HEK293 (cell line): ENCODE data around the gene CCDC27.
A peak's percentile ranks its signal among the peaks of the same experiment; 100 is the strongest.

ENCODE experiments used
- CTCF ChIA-PET: fragments of 350-600 bp; formaldehyde crosslinking; extraction: SDS; loops from one replicate; lab custom pipeline; 2021; ENCODE audit warnings: antibody characterized with exemption; lab: Yijun Ruan, JAX
- POLR2A ChIA-PET: fragments of 300-600 bp; formaldehyde crosslinking; extraction: SDS; loops from one replicate; lab custom pipeline; 2020; ENCODE audit warnings: antibody characterized with exemption, inconsistent platforms; lab: Yijun Ruan, JAX
- H3K27ac ChIP-seq: fragments of 200-500 bp; sonication (Bioruptor generic); 2 replicates; pipeline ENCODE4 v1.5.1; 2014; ENCODE audit warnings: low read depth, low read length, control low read depth, inconsistent platforms; ENCODE audit errors: extremely low read depth
- H3K36me3 ChIP-seq, 2 experiments: fragments of 200-500 bp in 1 of 2; sonication (Bioruptor generic) in 1 of 2; 1 replicate in 1 of 2; 2 replicates in 1 of 2; pipeline ENCODE4 v1.5.1; 2014 to 2017; ENCODE audit warnings: inconsistent platforms in 2 of 2, low read length in 2 of 2; ENCODE audit not compliant: control insufficient read depth in 2 of 2, insufficient read depth in 1 of 2
- H3K4me1 ChIP-seq: fragments of 200-500 bp; sonication (Bioruptor generic); 2 replicates; pipeline ENCODE4 v1.5.1; 2014; ENCODE audit warnings: mild to moderate bottlenecking, low read length, inconsistent platforms; ENCODE audit not compliant: control insufficient read depth, insufficient read depth
- H3K4me3 ChIP-seq: 2 replicates; pipeline ENCODE4 v1.5.1; 2011; ENCODE audit warnings: low read depth, mild to moderate bottlenecking, control low read depth, low read length, moderate library complexity
- H3K9me3 ChIP-seq: fragments of 200-500 bp; sonication (Bioruptor generic); 2 replicates; pipeline ENCODE4 v1.5.1; 2014; ENCODE audit warnings: low read depth, low read length, inconsistent platforms; ENCODE audit not compliant: control insufficient read depth, insufficient read depth
- BCL11B ChIP-seq: fragments of 450-650 bp; formaldehyde crosslinking; IDR thresholded peaks from 2 replicates; pipeline ENCODE4 v1.5.1; 2016; ENCODE audit warnings: low read depth, missing biosample characterization, missing genetic modification characterization
- GLIS1 ChIP-seq: fragments of 450-650 bp; formaldehyde crosslinking; IDR thresholded peaks from 2 replicates; pipeline ENCODE4 v1.5.1; 2016; ENCODE audit warnings: missing biosample characterization, missing genetic modification characterization
- KLF8 ChIP-seq: fragments of 450-650 bp; formaldehyde crosslinking; IDR thresholded peaks from 2 replicates; pipeline ENCODE4 v1.5.1; 2016; ENCODE audit warnings: missing biosample characterization, missing genetic modification characterization
- KLF9 ChIP-seq: fragments of 450-650 bp; formaldehyde crosslinking; IDR thresholded peaks from 2 replicates; pipeline ENCODE4 v1.5.1; 2016; ENCODE audit warnings: missing biosample characterization, missing genetic modification characterization, low read depth
- MEIS1 ChIP-seq: sonication (generic); formaldehyde crosslinking; IDR thresholded peaks from 2 replicates; pipeline ENCODE4 v1.8.1; 2022; ENCODE audit warnings: missing genetic modification reagents, mild to moderate bottlenecking, borderline replicate concordance
- MZF1 ChIP-seq: fragments of 450-650 bp; formaldehyde crosslinking; IDR thresholded peaks from 2 replicates; pipeline ENCODE4 v1.5.1; 2017; ENCODE audit warnings: missing biosample characterization, missing genetic modification characterization, borderline replicate concordance
- SP2 ChIP-seq: fragments of 450-650 bp; formaldehyde crosslinking; IDR thresholded peaks from 2 replicates; pipeline ENCODE4 v1.5.1; 2016; ENCODE audit warnings: missing biosample characterization, missing genetic modification characterization
- YY2 ChIP-seq: fragments of 450-650 bp; formaldehyde crosslinking; IDR thresholded peaks from 2 replicates; pipeline ENCODE4 v1.5.1; 2016; ENCODE audit warnings: missing biosample characterization, missing genetic modification characterization
- ZBTB10 ChIP-seq: fragments of 450-650 bp; formaldehyde crosslinking; IDR thresholded peaks from 2 replicates; pipeline ENCODE4 v1.5.1; 2016; ENCODE audit warnings: missing biosample characterization, missing genetic modification characterization
- ZBTB21 ChIP-seq: fragments of 450-650 bp; formaldehyde crosslinking; IDR thresholded peaks from 2 replicates; pipeline ENCODE4 v1.5.1; 2017; ENCODE audit warnings: missing biosample characterization, missing genetic modification characterization
- ZBTB48 ChIP-seq: fragments of 450-650 bp; formaldehyde crosslinking; IDR thresholded peaks from 2 replicates; pipeline ENCODE4 v1.5.1; 2016; ENCODE audit warnings: missing biosample characterization, missing genetic modification characterization
- ZNF266 ChIP-seq: fragments of 450-650 bp; formaldehyde crosslinking; IDR thresholded peaks from 2 replicates; pipeline ENCODE4 v1.5.1; 2016; ENCODE audit warnings: missing biosample characterization, missing genetic modification characterization, low read depth
- ZNF335 ChIP-seq: fragments of 450-650 bp; formaldehyde crosslinking; conservative IDR thresholded peaks from 2 replicates; pipeline ENCODE4 v1.5.1; 2016; ENCODE audit warnings: missing biosample characterization, missing genetic modification characterization
- ZNF350 ChIP-seq: fragments of 450-650 bp; formaldehyde crosslinking; IDR thresholded peaks from 2 replicates; pipeline ENCODE4 v1.5.0; 2017; ENCODE audit warnings: missing biosample characterization, mild to moderate bottlenecking, missing genetic modification characterization
- ZNF404 ChIP-seq: fragments of 450-650 bp; formaldehyde crosslinking; IDR thresholded peaks from 2 replicates; pipeline ENCODE4 v1.5.1; 2017; ENCODE audit warnings: missing biosample characterization, missing genetic modification characterization
- ZNF426 ChIP-seq: fragments of 450-650 bp; formaldehyde crosslinking; IDR thresholded peaks from 2 replicates; pipeline ENCODE4 v1.5.1; 2017; ENCODE audit warnings: missing biosample characterization, missing genetic modification characterization, mild to moderate bottlenecking, inconsistent platforms, moderate library complexity
- ZNF585B ChIP-seq: fragments of 450-650 bp; formaldehyde crosslinking; IDR thresholded peaks from 2 replicates; pipeline ENCODE4 v1.5.1; 2016; ENCODE audit warnings: missing biosample characterization, missing genetic modification characterization
- ZNF624 ChIP-seq: fragments of 450-650 bp; formaldehyde crosslinking; IDR thresholded peaks from 2 replicates; pipeline ENCODE4 v1.5.1; 2017; ENCODE audit warnings: missing biosample characterization, missing genetic modification characterization
- ZNF660 ChIP-seq: fragments of 450-650 bp; IDR thresholded peaks from 2 replicates; pipeline ENCODE4 v1.5.1; 2018; ENCODE audit warnings: missing biosample characterization, mild to moderate bottlenecking, missing genetic modification characterization
- ZNF76 ChIP-seq: fragments of 450-650 bp; formaldehyde crosslinking; IDR thresholded peaks from 2 replicates; pipeline ENCODE4; 2016; ENCODE audit warnings: low read depth, missing biosample characterization, missing genetic modification characterization, borderline replicate concordance
- ZNF776 ChIP-seq: fragments of 450-650 bp; formaldehyde crosslinking; IDR thresholded peaks from 2 replicates; pipeline ENCODE4 v1.5.0; 2017; ENCODE audit warnings: missing biosample characterization, missing genetic modification characterization, borderline replicate concordance
- TF ChIP-seq, protein P1 (sequence below): fragments of 450-650 bp; formaldehyde crosslinking; IDR thresholded peaks from 2 replicates; pipeline ENCODE4 v1.5.1; 2016; ENCODE audit warnings: missing biosample characterization, missing genetic modification characterization
- TF ChIP-seq, protein P2 (sequence below): fragments of 450-650 bp; formaldehyde crosslinking; IDR thresholded peaks from 2 replicates; pipeline ENCODE4 v1.5.1; 2016; ENCODE audit warnings: missing biosample characterization, missing genetic modification characterization
- TF ChIP-seq, protein P3 (sequence below): fragments of 450-650 bp; formaldehyde crosslinking; IDR thresholded peaks from 2 replicates; pipeline ENCODE4 v1.5.1; 2017; ENCODE audit warnings: missing biosample characterization, missing genetic modification characterization

CCDC27 gene

GRCh38 chr1:3729594-3730542 is 22.4 kb upstream of the CCDC27 start (continued):
- TF ChIP-seq, protein P1, sequence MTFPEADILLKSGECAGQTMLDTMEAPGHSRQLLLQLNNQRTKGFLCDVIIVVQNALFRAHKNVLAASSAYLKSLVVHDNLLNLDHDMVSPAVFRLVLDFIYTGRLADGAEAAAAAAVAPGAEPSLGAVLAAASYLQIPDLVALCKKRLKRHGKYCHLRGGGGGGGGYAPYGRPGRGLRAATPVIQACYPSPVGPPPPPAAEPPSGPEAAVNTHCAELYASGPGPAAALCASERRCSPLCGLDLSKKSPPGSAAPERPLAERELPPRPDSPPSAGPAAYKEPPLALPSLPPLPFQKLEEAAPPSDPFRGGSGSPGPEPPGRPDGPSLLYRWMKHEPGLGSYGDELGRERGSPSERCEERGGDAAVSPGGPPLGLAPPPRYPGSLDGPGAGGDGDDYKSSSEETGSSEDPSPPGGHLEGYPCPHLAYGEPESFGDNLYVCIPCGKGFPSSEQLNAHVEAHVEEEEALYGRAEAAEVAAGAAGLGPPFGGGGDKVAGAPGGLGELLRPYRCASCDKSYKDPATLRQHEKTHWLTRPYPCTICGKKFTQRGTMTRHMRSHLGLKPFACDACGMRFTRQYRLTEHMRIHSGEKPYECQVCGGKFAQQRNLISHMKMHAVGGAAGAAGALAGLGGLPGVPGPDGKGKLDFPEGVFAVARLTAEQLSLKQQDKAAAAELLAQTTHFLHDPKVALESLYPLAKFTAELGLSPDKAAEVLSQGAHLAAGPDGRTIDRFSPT (tag by site-specific recombination): 0 out of 2 replicates have a peak, but pooled peaks have one; percentile 16
- TF ChIP-seq ZNF335 (no peak), BCL11B (tag by site-specific recombination) (peak; percentile 85), KLF8 (tag by site-specific recombination) (0 out of 2 replicates have a peak, but pooled peaks have one; percentile 13), ZBTB10 (tag by site-specific recombination) (no peak), KLF9 (tag by site-specific recombination) (peak; percentile 32; the same call in 1 of the 2 replicates), YY2 (no peak)
- TF ChIP-seq, all 188 proteins: peak for 9

GRCh38 chr1:3730543-3731247 is 21.6 kb upstream of the CCDC27 start:
- Histone ChIP-seq H3K4me1 (no peaks in the 10 kb centered on the region), H3K4me3 (no peak overlapping the region), H3K9me3 (no peaks in the 10 kb centered on the region), H3K27ac (no peak overlapping the region), H3K36me3 (peaks cover 0 to 90% of the 10 kb centered on the region in 2 experiments; a peak in 1 of 3 replicates)
- ChIA-PET CTCF (interaction anchor here (0.6 kb wide), 1 partner anchor 1684 kb away, joined by 3 read pairs; no protein-coding TSS in a partner anchor), POLR2A (no interaction called here)
- no peak for TF ChIP-seq ZNF585B
- no peak for TF ChIP-seq ZNF660 (tag by site-specific recombination)
- TF ChIP-seq, protein P2, sequence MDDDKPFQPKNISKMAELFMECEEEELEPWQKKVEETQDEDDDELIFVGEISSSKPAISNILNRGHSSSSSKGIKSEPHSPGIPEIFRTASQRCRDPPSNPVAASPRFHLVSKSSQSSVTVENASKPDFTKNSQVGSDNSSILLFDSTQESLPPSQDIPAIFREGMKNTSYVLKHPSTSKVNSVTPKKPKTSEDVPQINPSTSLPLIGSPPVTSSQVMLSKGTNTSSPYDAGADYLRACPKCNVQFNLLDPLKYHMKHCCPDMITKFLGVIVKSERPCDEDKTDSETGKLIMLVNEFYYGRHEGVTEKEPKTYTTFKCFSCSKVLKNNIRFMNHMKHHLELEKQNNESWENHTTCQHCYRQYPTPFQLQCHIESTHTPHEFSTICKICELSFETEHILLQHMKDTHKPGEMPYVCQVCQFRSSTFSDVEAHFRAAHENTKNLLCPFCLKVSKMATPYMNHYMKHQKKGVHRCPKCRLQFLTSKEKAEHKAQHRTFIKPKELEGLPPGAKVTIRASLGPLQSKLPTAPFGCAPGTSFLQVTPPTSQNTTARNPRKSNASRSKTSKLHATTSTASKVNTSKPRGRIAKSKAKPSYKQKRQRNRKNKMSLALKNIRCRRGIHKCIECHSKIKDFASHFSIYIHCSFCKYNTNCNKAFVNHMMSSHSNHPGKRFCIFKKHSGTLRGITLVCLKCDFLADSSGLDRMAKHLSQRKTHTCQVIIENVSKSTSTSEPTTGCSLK (tag by site-specific recombination): no peak
- no peak for TF ChIP-seq ZNF776
- TF ChIP-seq, protein P3, sequence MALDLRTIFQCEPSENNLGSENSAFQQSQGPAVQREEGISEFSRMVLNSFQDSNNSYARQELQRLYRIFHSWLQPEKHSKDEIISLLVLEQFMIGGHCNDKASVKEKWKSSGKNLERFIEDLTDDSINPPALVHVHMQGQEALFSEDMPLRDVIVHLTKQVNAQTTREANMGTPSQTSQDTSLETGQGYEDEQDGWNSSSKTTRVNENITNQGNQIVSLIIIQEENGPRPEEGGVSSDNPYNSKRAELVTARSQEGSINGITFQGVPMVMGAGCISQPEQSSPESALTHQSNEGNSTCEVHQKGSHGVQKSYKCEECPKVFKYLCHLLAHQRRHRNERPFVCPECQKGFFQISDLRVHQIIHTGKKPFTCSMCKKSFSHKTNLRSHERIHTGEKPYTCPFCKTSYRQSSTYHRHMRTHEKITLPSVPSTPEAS: no peak
- TF ChIP-seq GLIS1 (tag by site-specific recombination): no peak
- TF ChIP-seq ZNF266 (tag by site-specific recombination): no peak
- TF ChIP-seq ZNF76 (tag by site-specific recombination): no peak
- no peak for TF ChIP-seq ZNF404 (tag by site-specific recombination)
- TF ChIP-seq ZBTB48: no peak
- TF ChIP-seq ZNF624 (tag by site-specific recombination): no peak
- TF ChIP-seq SP2 (tag by site-specific recombination): no peak
- no peak for TF ChIP-seq ZBTB21
- no peak for TF ChIP-seq MEIS1 (CRISPR knock-in tag)
- no peak for TF ChIP-seq MZF1 (tag by site-specific recombination)
- no peak for TF ChIP-seq ZNF350 (tag by site-specific recombination)
- no peak for TF ChIP-seq ZNF426 (tag by site-specific recombination)
- TF ChIP-seq, all 188 proteins: peak for 0
